Endodermal cell (in vitro differentiated cells): ENCODE data around the gene GOSR2. TPM values are rescaled to one million over a fixed set of nuclear protein-coding genes. Genes with fewer than 3 reads are reported as not detected.

Source experiments
- DNase-seq: peaks from one replicate; pipeline ENCODE4 v3.0.0-alpha.2; 2017
- H3K27ac ChIP-seq: 2 replicates; pipeline ENCODE4 v1.5.1; 2013; ENCODE audit warnings: mild to moderate bottlenecking, low read depth, low read length, moderate library complexity
- H3K27me3 ChIP-seq: 2 replicates; pipeline ENCODE4 v1.6.1; 2013; ENCODE audit warnings: mild to moderate bottlenecking, low read length, moderate library complexity; ENCODE audit not compliant: insufficient read depth, control insufficient read depth, poor library complexity, severe bottlenecking
- H3K36me3 ChIP-seq: 2 replicates; pipeline ENCODE4 v1.7.0; 2013; ENCODE audit warnings: mild to moderate bottlenecking, low read length, moderate library complexity; ENCODE audit not compliant: control insufficient read depth, insufficient read depth
- H3K4me1 ChIP-seq: one replicate; pipeline ENCODE4 v1.7.0; 2013; ENCODE audit warnings: low read length; ENCODE audit not compliant: control insufficient read depth, insufficient read depth
- H3K4me3 ChIP-seq: 2 replicates; pipeline ENCODE4 v1.5.1; 2013; ENCODE audit warnings: mild to moderate bottlenecking, low read length, moderate library complexity
- H3K9ac ChIP-seq: 2 replicates; pipeline ENCODE4 v1.6.1; 2013; ENCODE audit warnings: mild to moderate bottlenecking, low read length, moderate library complexity; ENCODE audit not compliant: poor library complexity, severe bottlenecking; ENCODE audit errors: extremely low read depth
- H3K9me3 ChIP-seq: 2 replicates; pipeline ENCODE4 v1.6.1; 2013; ENCODE audit warnings: mild to moderate bottlenecking, low read length, moderate library complexity; ENCODE audit not compliant: control insufficient read depth
- H3K27ac Mint-ChIP-seq: 2 replicates; pipeline ENCODE4 v1.8.0; 2020; ENCODE audit warnings: mixed read lengths
- H3K27me3 Mint-ChIP-seq: 2 replicates; pipeline ENCODE4 v1.8.0; 2021; ENCODE audit warnings: mild to moderate bottlenecking, mixed read lengths; ENCODE audit not compliant: insufficient read depth
- H3K36me3 Mint-ChIP-seq: 2 replicates; pipeline ENCODE4 v1.8.0; 2020; ENCODE audit warnings: low read depth, mixed read lengths
- H3K4me1 Mint-ChIP-seq: 2 replicates; pipeline ENCODE4 v1.8.0; 2020; ENCODE audit warnings: mixed read lengths
- H3K4me3 Mint-ChIP-seq: 2 replicates; pipeline ENCODE4 v1.8.0; 2020; ENCODE audit warnings: mild to moderate bottlenecking, moderate library complexity, mixed read lengths
- H3K9me3 Mint-ChIP-seq: 2 replicates; pipeline ENCODE4 v1.8.0; 2020; ENCODE audit warnings: mild to moderate bottlenecking, mixed read lengths
- CTCF ChIP-seq: fragments of 200-600 bp; sonication (generic); conservative IDR thresholded peaks from 2 replicates; pipeline ENCODE4 v1.5.0; 2021; ENCODE audit warnings: antibody characterized with exemption, mild to moderate bottlenecking
- WGBS, 2 experiments: methylation state at CpG; one replicate each; pipeline versions ENCODE4 v1.1.5 to v1.1.7; 2013; ENCODE audit warnings: missing lambda C conversion rate in 2 of 2, mixed read lengths in 1 of 2; ENCODE audit not compliant: insufficient coverage in 1 of 2, insufficient read length in 1 of 2; 5-methylcytosine and 5-hydroxymethylcytosine counted together
- total RNA-seq, 2 donors: library from RNA; stranded (reverse); fragmentation: NEBNext Ultra II Directional in 1 of 2; extraction: Animal tissue kit (Norgen Biotek cat#: 25700) in 1 of 2; gene quantifications; 2 replicates in 1 of 2; 3 replicates in 1 of 2; pipeline ENCODE4 v1.2.1, GENCODE V29; 2021

GOSR2 gene
- total RNA-seq, 2 donors from 2014 or later = 51.9 to 65.5 TPM

GRCh38 chr17:46974086-46974485, 51.1 kb downstream of the GOSR2 start:
- DNase-seq = no peak
- peaks cover 17% of the 10 kb centered on the region for H3K4me1 Mint-ChIP-seq
- 89 to 91% methylated on average over 11 of the region's 11 CpGs for WGBS, 2 experiments
- H3K9me3 ChIP-seq = no peaks in the 10 kb centered on the region
- H3K9ac ChIP-seq = no peak overlapping the region
- H3K36me3 Mint-ChIP-seq = no peaks in the 10 kb centered on the region
- no peak for TF ChIP-seq CTCF
- no peak overlapping the region for H3K4me3 ChIP-seq
- H3K27ac Mint-ChIP-seq = no peak overlapping the region
- H3K9me3 Mint-ChIP-seq = no peaks in the 10 kb centered on the region
- H3K4me3 Mint-ChIP-seq = no peak overlapping the region
- peaks cover 4% of the 10 kb centered on the region for H3K4me1 ChIP-seq
- no peaks in the 10 kb centered on the region for H3K36me3 ChIP-seq
- no peak overlapping the region for H3K27ac ChIP-seq
- peaks cover 71% of the 10 kb centered on the region for H3K27me3 Mint-ChIP-seq
- peaks cover 46% of the 10 kb centered on the region for H3K27me3 ChIP-seq

GRCh38 chr17:46975287-46975686, 52.3 kb downstream of the GOSR2 start:
- Mint-ChIP-seq H3K4me1 (peaks cover 17% of the 10 kb centered on the region), H3K36me3 (no peaks in the 10 kb centered on the region), H3K27ac (no peak overlapping the region), H3K9me3 (no peaks in the 10 kb centered on the region), H3K4me3 (no peak overlapping the region), H3K27me3 (peaks cover 72% of the 10 kb centered on the region)
- no peak for TF ChIP-seq CTCF
- H3K27ac ChIP-seq = no peak overlapping the region
- H3K9ac ChIP-seq = no peak overlapping the region
- peaks cover 4% of the 10 kb centered on the region for H3K4me1 ChIP-seq
- no peaks in the 10 kb centered on the region for H3K9me3 ChIP-seq
- H3K4me3 ChIP-seq = no peak overlapping the region
- H3K27me3 ChIP-seq = peaks cover 58% of the 10 kb centered on the region
- WGBS, 2 experiments = 60 to 87% methylated on average over 1 to 4 of the region's 4 CpGs
- H3K36me3 ChIP-seq = no peaks in the 10 kb centered on the region
- no peak for DNase-seq

GRCh38 chr17:46976626-46977270, 53.8 kb downstream of the GOSR2 start:
- Histone ChIP-seq H3K4me3 (no peak overlapping the region), H3K9ac (no peak overlapping the region), H3K36me3 (no peaks in the 10 kb centered on the region), H3K9me3 (no peaks in the 10 kb centered on the region), H3K27ac (peak overlapping the region; percentile 30), H3K27me3 (peaks cover 65% of the 10 kb centered on the region), H3K4me1 (peaks cover 4% of the 10 kb centered on the region)
- WGBS, 2 experiments = 67 to 81% methylated on average over 6 to 14 of the region's 14 CpGs
- Mint-ChIP-seq H3K36me3 (no peaks in the 10 kb centered on the region), H3K4me3 (peak overlapping the region; percentile 55), H3K27me3 (peaks cover 76% of the 10 kb centered on the region), H3K4me1 (peaks cover 20% of the 10 kb centered on the region), H3K27ac (no peak overlapping the region), H3K9me3 (no peaks in the 10 kb centered on the region)
- DNase-seq = peak; percentile 85
- TF ChIP-seq CTCF = peak; percentile 46
